AG04450 (cell line): ENCODE data around the gene COX15. TPM values are rescaled to one million over a fixed set of nuclear protein-coding genes. Genes with fewer than 3 reads are reported as not detected.

Experiments
- CTCF ChIA-PET: fragments of 300-600, 350-600 bp; formaldehyde crosslinking; extraction: SDS; loops from one replicate; lab custom pipeline; 2022; ENCODE audit warnings: antibody characterized with exemption, inconsistent platforms; lab: Charles Lee
- POLR2A ChIA-PET: fragments of 350-600 bp; formaldehyde crosslinking; extraction: SDS; loops from one replicate; lab custom pipeline; 2021; ENCODE audit warnings: antibody characterized with exemption, inconsistent platforms; lab: Yijun Ruan, JAX
- DNase-seq: peaks from one replicate; pipeline ENCODE4 v3.0.0-alpha.2; 2011; ENCODE audit warnings: low read depth, low spot score
- H3K27ac ChIP-seq: one replicate; pipeline ENCODE4 v1.5.1; 2012; ENCODE audit warnings: low read depth, low read length, control low read depth
- H3K27me3 ChIP-seq: one replicate; pipeline ENCODE4 v1.6.0; 2012; ENCODE audit warnings: low read length; ENCODE audit not compliant: control insufficient read depth, insufficient read depth
- H3K4me3 ChIP-seq: 2 replicates; pipeline ENCODE4 v1.5.1; 2011; ENCODE audit warnings: mild to moderate bottlenecking, low read depth, low read length, control low read depth
- H3K9me3 ChIP-seq: 2 replicates; pipeline ENCODE4 v1.5.1; 2012; ENCODE audit warnings: low read length; ENCODE audit not compliant: control insufficient read depth, insufficient read depth
- CTCF ChIP-seq: IDR thresholded peaks from 2 replicates; pipeline ENCODE4 v1.5.1; 2011; ENCODE audit warnings: low read depth, low read length, control low read depth, inconsistent platforms
- polyA plus RNA-seq: library from polyadenylated mRNA; depleted of rRNA; stranded (reverse); fragments of >200 nt; gene quantifications from 2 replicates; pipeline ENCODE4 v1.2.3, GENCODE V29; 2011

Gene COX15
- polyA plus RNA-seq, 1 experiment: 32.2 TPM

- no peaks in the 10 kb centered on the region for H3K9me3 ChIP-seq
- H3K27me3 ChIP-seq: no peaks in the 10 kb centered on the region
- H3K4me3 ChIP-seq: no peak overlapping the region
- no peak overlapping the region for H3K27ac ChIP-seq
- CTCF ChIA-PET: interaction anchor here (0.6 to 1.9 kb wide), 3 partner anchors 12 to 147 kb away, joined by 3 to 4 read pairs (median 3); no protein-coding TSS in a partner anchor
- POLR2A ChIA-PET: no interaction called here
- DNase-seq: no peak
- peak; percentile 8; the same call in 1 of the 2 replicates for TF ChIP-seq CTCF
These were observed 33.3 kb downstream of the COX15 start for GRCh38 chr10:99698504-99699080.

GRCh38 chr10:99695761-99696160 is 36.2 kb downstream of the COX15 start:
- peak overlapping the region; percentile 59 for H3K27ac ChIP-seq
- ChIA-PET CTCF (interaction anchor here (1.0 kb wide), 1 partner anchor 15 kb away, joined by 3 read pairs; no protein-coding TSS in a partner anchor), POLR2A (interaction anchor here (1.4 kb wide), 1 partner anchor 36 kb away, joined by 3 read pairs; the partner anchor contains the start of gene ENTPD7)
- no peaks in the 10 kb centered on the region for H3K27me3 ChIP-seq
- no peak for TF ChIP-seq CTCF
- no peaks in the 10 kb centered on the region for H3K9me3 ChIP-seq
- no peak for DNase-seq
- H3K4me3 ChIP-seq: no peak overlapping the region

GRCh38 chr10:99693933-99694583 is 37.9 kb downstream of the COX15 start:
- POLR2A ChIA-PET: interaction anchor here (0.6 to 0.7 kb wide), 5 partner anchors 15 to 287 kb away, joined by 3 to 7 read pairs (median 4); no protein-coding TSS in a partner anchor
- no peaks in the 10 kb centered on the region for H3K27me3 ChIP-seq
- H3K27ac ChIP-seq: peak overlapping the region; percentile 94
- TF ChIP-seq CTCF: no peak
- peak; percentile 81 for DNase-seq
- no peak overlapping the region for H3K4me3 ChIP-seq
- CTCF ChIA-PET: no interaction called here
- no peaks in the 10 kb centered on the region for H3K9me3 ChIP-seq

- DNase-seq: no peak
- ChIA-PET CTCF (no interaction called here), POLR2A (no interaction called here)
- Histone ChIP-seq H3K27me3 (no peaks in the 10 kb centered on the region), H3K4me3 (no peak overlapping the region), H3K27ac (no peak overlapping the region), H3K9me3 (no peaks in the 10 kb centered on the region)
- TF ChIP-seq CTCF: no peak
These were observed 42.5 kb downstream of the COX15 start for GRCh38 chr10:99689461-99689860.

- ChIA-PET POLR2A (no interaction called here), CTCF (no interaction called here)
- H3K9me3 ChIP-seq: no peaks in the 10 kb centered on the region
- TF ChIP-seq CTCF: no peak
- no peaks in the 10 kb centered on the region for H3K27me3 ChIP-seq
- no peak for DNase-seq
- H3K27ac ChIP-seq: no peak overlapping the region
- H3K4me3 ChIP-seq: no peak overlapping the region
These were observed 46.3 kb downstream of the COX15 start for GRCh38 chr10:99685597-99685967.
